ENCODE results near the gene NAB2.

- TF ChIP-seq CTCF (IDR thresholded peaks at IDR 0.05) (no peak), POLR2A (IDR thresholded peaks at IDR 0.05; ENCODE audit: low read depth) (no peak), EP300 (IDR thresholded peaks at IDR 0.05) (no peak)
These were observed 48.2 kb upstream of the NAB2 start for GRCh38 chr12:57040750-57041149.
